ENCODE results near the gene JCHAIN.

JCHAIN gene

GRCh38 chr4:70640192-70640591 lies 26.1 kb downstream of the JCHAIN start:
- no peak for DNase-seq (ENCODE audit: low read depth, low spot score)

- no peak for DNase-seq (ENCODE audit: low read depth, low spot score)
These were observed 28.9 kb downstream of the JCHAIN start for GRCh38 chr4:70637239-70637913.

GRCh38 chr4:70634482-70634881 lies 31.8 kb downstream of the JCHAIN start:
- DNase-seq (ENCODE audit: low read depth, low spot score), result no peak

- DNase-seq (ENCODE audit: low read depth, low spot score), result no peak
These were observed 34.3 kb downstream of the JCHAIN start for GRCh38 chr4:70632028-70632427.

GRCh38 chr4:70630162-70630561 lies 36.1 kb downstream of the JCHAIN start:
- DNase-seq (ENCODE audit: low read depth, low spot score), result no peak

- DNase-seq (ENCODE audit: low read depth, low spot score), result no peak
These were observed 36.7 kb downstream of the JCHAIN start for GRCh38 chr4:70629469-70630090.

GRCh38 chr4:70628444-70628843 lies 37.9 kb downstream of the JCHAIN start, which contains the start of gene ENAM:
Gene ENAM, plus strand, starts transcription at chr4:70628744. Its CDS starts 757 bp downstream, at chr4:70629501.
- no peak for DNase-seq (ENCODE audit: low read depth, low spot score)

- no peak for DNase-seq (ENCODE audit: low read depth, low spot score)
These were observed 38.7 kb downstream of the JCHAIN start for GRCh38 chr4:70627620-70628019.

GRCh38 chr4:70624226-70624793 lies 42.0 kb downstream of the JCHAIN start:
- no peak for DNase-seq (ENCODE audit: low read depth, low spot score)

- no peak for DNase-seq (ENCODE audit: low read depth, low spot score)
These were observed 43.0 kb downstream of the JCHAIN start for GRCh38 chr4:70623323-70623722.

GRCh38 chr4:70619778-70620177 lies 46.5 kb downstream of the JCHAIN start:
- no peak for DNase-seq (ENCODE audit: low read depth, low spot score)

GRCh38 chr4:70619288-70619687 lies 47.0 kb downstream of the JCHAIN start:
- no peak for DNase-seq (ENCODE audit: low read depth, low spot score)

- DNase-seq (ENCODE audit: low read depth, low spot score), result no peak
These were observed 52.1 kb downstream of the JCHAIN start for GRCh38 chr4:70614184-70614555.

- DNase-seq (ENCODE audit: low read depth, low spot score), result no peak
These were observed 52.8 kb downstream of the JCHAIN start for GRCh38 chr4:70613306-70614183.

GRCh38 chr4:70608324-70608723 lies 58.0 kb downstream of the JCHAIN start:
- DNase-seq (ENCODE audit: low read depth, low spot score), result no peak

GRCh38 chr4:70607334-70607853 lies 58.9 kb downstream of the JCHAIN start:
- no peak for DNase-seq (ENCODE audit: low read depth, low spot score)

- DNase-seq (ENCODE audit: low read depth, low spot score), result no peak
These were observed 59.8 kb downstream of the JCHAIN start for GRCh38 chr4:70606459-70606858.
